ENCODE data around the gene REXO1. TPM values are rescaled to one million over a fixed set of nuclear protein-coding genes. Genes with fewer than 3 reads are reported as not detected.
A peak's percentile ranks its signal among the peaks of the same experiment; 100 is the strongest.

The REXO1 gene
- total and polyA plus RNA-seq, 2 donors, result 7.9 to 20.5 TPM

DNA sequence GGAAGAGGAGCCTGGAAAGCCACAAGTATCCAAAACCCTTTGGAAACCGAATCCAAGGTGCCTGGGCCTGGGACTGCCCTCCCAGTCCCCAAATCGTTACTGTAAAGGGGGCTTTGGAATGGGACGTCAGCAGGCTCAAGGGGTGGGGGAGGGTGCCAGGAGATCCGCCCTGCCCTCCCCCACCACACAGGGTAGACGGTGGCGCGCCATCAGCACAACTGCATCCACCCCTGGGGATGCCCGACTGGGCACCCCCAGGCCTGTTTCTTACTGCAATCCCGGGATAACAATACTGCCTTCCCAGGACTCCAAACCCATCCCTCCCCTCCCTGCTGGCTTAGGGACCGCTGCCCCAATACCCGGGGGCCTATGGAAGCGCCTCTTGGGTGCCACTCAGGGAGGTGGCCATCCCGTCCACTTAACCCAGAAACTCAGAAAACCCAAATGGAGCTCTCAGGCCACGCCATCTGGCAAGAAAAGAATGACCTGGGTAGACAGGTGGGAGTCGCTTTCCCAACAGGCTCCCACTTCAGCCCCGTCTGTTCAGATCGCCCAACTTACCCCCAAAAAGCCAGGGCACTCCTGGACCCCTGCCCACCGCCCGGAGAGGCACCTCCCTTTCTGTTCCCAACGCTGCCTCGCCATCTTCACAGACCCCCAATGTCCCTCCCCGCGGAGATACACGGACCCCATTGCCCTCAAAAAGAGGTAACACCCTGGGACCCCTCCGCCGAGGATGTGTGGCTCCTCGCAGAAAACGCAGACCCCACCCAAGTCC, 12.7 kb upstream of the REXO1 start:
- Histone ChIP-seq H3K4me3 (ENCODE audit: low read depth, low read length) (no peak overlapping the region), H3K27ac (ENCODE audit: low read depth) (no peak overlapping the region), H3K4me1 (ENCODE audit: insufficient read depth) (no peaks in the 10 kb centered on the region), H3K36me3 (ENCODE audit: insufficient read depth) (no peaks in the 10 kb centered on the region)
- no peak for DNase-seq (ENCODE audit: extremely low spot score)
- 50% methylated on average over 28 of the region's 28 CpGs for WGBS

DNA sequence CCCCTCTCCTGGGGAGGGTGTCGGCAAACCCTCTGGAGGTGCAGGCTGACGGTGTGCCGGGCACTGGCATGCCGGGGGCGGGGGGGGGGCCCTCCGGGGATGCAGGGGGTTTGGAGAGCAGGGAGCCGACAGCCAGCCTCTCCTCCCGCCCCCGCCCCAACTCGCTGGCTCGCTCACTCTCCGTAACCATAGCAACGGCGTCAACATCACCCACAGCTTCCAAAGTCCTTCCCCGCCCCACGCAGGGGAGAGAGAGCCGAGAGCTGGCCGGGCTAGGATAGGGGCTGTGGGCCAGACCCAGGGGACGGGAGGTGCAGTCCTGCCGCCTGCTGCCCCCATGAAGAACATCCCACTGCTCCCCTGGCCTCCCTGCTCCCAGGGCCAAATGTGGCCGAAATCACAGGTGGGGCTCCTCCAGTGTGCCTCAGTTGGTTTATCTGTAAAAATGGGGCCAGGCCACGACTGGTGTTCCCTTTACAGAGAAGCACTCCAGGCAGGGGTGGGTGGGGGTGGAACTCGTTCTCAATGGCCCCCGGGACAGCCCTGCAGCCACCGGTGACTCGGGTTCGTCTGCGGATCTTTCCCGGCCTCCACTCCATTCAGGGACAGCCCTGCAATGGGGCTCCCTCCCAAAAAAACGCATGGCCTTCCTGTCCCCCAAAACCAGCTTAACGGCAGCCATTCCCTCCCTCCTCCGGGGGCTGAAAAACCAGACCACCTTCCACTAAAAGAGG, 11.9 kb upstream of the REXO1 start:
- 18% methylated on average over 32 of the region's 32 CpGs for WGBS
- no peak for DNase-seq (ENCODE audit: extremely low spot score)
- H3K4me3 ChIP-seq (ENCODE audit: low read depth, low read length), result no peak overlapping the region
- no peaks in the 10 kb centered on the region for H3K4me1 ChIP-seq (ENCODE audit: insufficient read depth)
- no peak overlapping the region for H3K27ac ChIP-seq (ENCODE audit: low read depth)
- H3K36me3 ChIP-seq (ENCODE audit: insufficient read depth), result no peaks in the 10 kb centered on the region

DNA sequence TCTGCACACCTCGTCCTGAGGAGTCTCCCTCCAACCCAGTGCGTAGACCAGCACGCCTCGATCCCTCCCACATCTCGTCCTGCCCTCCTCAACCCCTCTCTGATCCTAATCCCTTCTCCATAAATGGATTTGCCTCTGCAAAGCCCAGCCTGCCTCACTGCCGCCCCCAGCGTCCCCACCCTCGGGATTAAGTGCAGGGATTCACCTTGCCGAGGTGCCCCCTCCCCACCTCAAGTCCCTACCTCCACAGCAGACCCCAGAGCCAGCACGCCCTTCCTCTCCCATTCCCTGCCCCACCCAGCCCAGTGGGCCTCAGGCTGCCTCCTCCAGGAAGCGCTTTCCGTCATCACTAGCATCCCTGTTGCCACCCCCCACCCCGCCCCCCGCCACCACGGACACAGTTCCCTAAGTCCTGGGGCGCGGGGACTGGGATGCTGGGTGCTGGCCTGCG, 11.1 kb upstream of the REXO1 start:
- no peak overlapping the region for H3K27ac ChIP-seq (ENCODE audit: low read depth)
- no peaks in the 10 kb centered on the region for H3K4me1 ChIP-seq (ENCODE audit: insufficient read depth)

GRCh38 chr19:1858412-1859081, 10.3 kb upstream of the REXO1 start:
- H3K4me3 ChIP-seq (ENCODE audit: low read depth, low read length), result no peak overlapping the region
- H3K36me3 ChIP-seq (ENCODE audit: insufficient read depth), result no peaks in the 10 kb centered on the region
- DNase-seq (ENCODE audit: extremely low spot score), result no peak
- no peak overlapping the region for H3K27ac ChIP-seq (ENCODE audit: low read depth)
- WGBS, result 63% methylated on average over 10 of the region's 10 CpGs
- no peaks in the 10 kb centered on the region for H3K4me1 ChIP-seq (ENCODE audit: insufficient read depth)

More for the DNA sequence above, 11.1 kb upstream of the REXO1 start:
- WGBS, result 39% methylated on average over 18 of the region's 18 CpGs
- DNase-seq (ENCODE audit: extremely low spot score), result no peak
- no peak overlapping the region for H3K4me3 ChIP-seq (ENCODE audit: low read depth, low read length)
- no peaks in the 10 kb centered on the region for H3K36me3 ChIP-seq (ENCODE audit: insufficient read depth)

DNA sequence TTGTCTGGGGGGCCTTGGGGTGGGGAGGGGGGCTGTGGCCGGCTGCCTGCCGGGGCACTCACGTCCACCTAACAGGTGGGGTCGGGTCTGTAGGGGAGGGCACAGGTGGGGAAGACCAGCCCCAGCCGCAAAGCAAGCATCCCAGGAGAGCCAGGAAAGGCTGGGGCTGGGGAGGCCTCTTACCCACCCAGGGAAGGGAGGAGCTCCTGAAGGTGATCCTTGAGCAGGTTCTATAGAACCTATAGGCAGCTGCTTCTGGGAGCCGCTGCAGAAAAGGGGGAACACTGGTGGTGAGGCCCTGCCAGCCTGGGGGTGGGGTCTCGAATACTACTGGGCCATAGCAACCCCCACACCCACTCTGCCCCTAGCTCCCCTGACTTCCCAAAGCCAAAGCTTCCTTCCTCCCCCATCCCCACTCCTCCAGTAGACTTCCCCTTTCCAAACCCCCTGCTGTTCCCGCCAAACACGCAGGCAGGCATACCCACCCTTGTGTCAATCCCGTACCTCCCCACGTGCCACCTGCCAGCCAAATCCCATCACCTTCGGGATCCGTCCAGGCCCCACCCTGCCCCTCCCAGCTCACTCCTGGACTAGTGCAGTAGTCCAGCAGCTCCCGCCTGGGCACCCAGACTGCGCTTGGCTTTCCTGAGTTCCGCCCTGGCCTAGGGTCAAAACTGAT, 9.5 kb upstream of the REXO1 start:
- Histone ChIP-seq H3K4me3 (ENCODE audit: low read depth, low read length) (no peak overlapping the region), H3K36me3 (ENCODE audit: insufficient read depth) (no peaks in the 10 kb centered on the region), H3K27ac (ENCODE audit: low read depth) (peak overlapping the region; percentile 47), H3K4me1 (ENCODE audit: insufficient read depth) (no peaks in the 10 kb centered on the region)
- 49% methylated on average over 16 of the region's 16 CpGs for WGBS
- no peak for DNase-seq (ENCODE audit: extremely low spot score)

- WGBS, result 3% methylated on average over 71 of the region's 73 CpGs
- DNase-seq (ENCODE audit: extremely low spot score), result no peak
- Histone ChIP-seq H3K27ac (ENCODE audit: low read depth) (peak overlapping the region; percentile 57), H3K4me1 (ENCODE audit: insufficient read depth) (peaks cover 1% of the 10 kb centered on the region), H3K36me3 (ENCODE audit: insufficient read depth) (no peaks in the 10 kb centered on the region), H3K4me3 (ENCODE audit: low read depth, low read length) (peak overlapping the region; percentile 34)
These were observed 8.7 kb upstream of the REXO1 start for GRCh38 chr19:1856698-1857603.

- Histone ChIP-seq H3K4me3 (ENCODE audit: low read depth, low read length) (peak overlapping the region; percentile 34), H3K36me3 (ENCODE audit: insufficient read depth) (no peaks in the 10 kb centered on the region), H3K4me1 (ENCODE audit: insufficient read depth) (peaks cover 3% of the 10 kb centered on the region), H3K27ac (ENCODE audit: low read depth) (peak overlapping the region; percentile 72)
- WGBS, result 47% methylated on average over 6 of the region's 6 CpGs
- DNase-seq (ENCODE audit: extremely low spot score), result no peak
These were observed 8.0 kb upstream of the REXO1 start for GRCh38 chr19:1856345-1856697.

DNA sequence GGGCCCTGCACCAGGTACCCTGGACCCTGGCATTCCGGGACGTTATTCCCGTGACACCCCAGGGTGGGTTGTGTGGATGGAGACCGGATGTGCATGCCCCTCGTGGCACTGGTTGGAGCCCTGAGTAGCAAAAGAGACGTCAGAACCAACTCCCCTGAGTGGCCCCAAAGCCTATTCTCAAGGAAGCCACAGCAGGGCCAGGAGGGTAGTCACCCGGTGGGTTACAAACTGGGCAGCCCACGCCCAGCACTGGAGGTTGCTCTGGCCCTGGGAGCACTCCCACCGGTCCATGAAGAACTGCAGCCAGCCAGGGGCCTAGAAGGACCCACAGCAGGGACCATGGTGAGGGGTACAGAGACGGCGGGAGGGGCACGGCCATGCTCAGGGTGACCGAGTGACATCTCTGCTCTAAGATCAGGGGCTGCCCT, 7.6 kb upstream of the REXO1 start:
- H3K36me3 ChIP-seq (ENCODE audit: insufficient read depth), result no peaks in the 10 kb centered on the region
- peaks cover 3% of the 10 kb centered on the region for H3K4me1 ChIP-seq (ENCODE audit: insufficient read depth)
- H3K27ac ChIP-seq (ENCODE audit: low read depth), result peak overlapping the region; percentile 72
- WGBS, result 30% methylated on average over 13 of the region's 13 CpGs
- no peak overlapping the region for H3K4me3 ChIP-seq (ENCODE audit: low read depth, low read length)
- DNase-seq (ENCODE audit: extremely low spot score), result no peak

DNA sequence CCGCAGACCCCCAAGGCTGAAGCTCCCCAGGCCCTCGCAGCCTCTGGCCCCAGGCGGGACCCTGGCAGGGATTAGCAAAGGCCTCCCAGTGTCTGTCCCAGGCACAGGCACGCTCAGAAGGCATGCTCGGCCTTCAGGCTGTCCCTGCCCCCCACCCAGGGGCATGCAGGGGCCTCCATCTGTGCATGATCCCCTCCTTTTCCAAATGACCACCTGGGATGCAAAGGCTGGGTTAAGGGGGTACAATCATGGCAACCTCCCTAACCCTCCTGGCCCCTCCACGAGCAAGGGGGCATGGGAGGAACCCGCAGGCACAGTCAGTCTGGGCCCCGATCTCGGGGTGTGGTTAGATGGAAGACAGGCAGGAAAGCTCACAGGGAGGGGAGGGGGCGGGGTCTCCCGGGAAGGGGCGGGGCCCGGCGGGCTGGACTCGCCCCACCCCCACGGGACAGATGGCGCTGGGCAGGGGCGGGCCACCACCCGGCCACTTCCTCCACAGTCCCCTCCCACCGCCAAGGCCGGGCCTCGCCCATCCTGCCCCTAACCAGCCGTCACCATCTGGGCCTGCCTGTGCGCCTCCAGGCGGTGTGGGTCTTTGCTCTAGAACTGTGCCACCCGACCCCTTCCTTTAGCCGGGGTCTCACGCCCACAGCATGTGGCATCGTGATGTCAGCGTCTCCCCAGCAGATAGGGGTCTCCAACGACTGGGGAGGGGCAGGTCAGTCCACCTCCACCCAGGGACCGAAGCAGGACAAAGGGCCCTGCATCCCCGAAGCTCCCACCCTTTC, 7.0 kb upstream of the REXO1 start:
- WGBS, result 14% methylated on average over 33 of the region's 33 CpGs
- DNase-seq (ENCODE audit: extremely low spot score), result no peak
- Histone ChIP-seq H3K27ac (ENCODE audit: low read depth) (peak overlapping the region; percentile 72), H3K4me3 (ENCODE audit: low read depth, low read length) (no peak overlapping the region), H3K36me3 (ENCODE audit: insufficient read depth) (no peaks in the 10 kb centered on the region), H3K4me1 (ENCODE audit: insufficient read depth) (peaks cover 3% of the 10 kb centered on the region)

DNA sequence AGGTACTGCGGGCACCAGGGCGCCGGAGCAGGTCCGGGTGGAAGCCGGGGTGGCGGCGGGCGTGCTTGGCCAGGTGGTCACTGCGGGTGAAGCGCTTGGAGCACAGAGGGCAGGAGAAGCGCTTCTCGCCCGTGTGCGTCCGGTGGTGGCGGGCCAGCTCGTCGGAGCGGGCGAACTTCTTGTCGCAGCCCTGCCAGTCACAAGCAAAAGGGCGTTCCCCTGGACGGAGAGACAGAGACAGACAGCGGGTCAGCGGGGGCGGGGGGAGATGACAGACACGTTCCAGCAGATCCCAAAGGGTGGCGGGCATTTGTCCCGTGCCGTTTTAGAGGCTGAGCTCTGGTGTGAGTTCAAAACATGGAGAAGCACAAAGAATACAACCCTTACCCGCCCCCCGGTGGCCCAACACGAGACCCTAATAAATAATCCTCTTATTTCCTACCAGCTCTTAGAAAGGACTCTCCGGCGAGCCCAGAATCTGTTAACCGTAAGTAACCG, 6.3 kb upstream of the REXO1 start:
- Histone ChIP-seq H3K27ac (ENCODE audit: low read depth) (no peak overlapping the region), H3K4me1 (ENCODE audit: insufficient read depth) (peaks cover 3% of the 10 kb centered on the region), H3K4me3 (ENCODE audit: low read depth, low read length) (no peak overlapping the region), H3K36me3 (ENCODE audit: insufficient read depth) (no peaks in the 10 kb centered on the region)
- DNase-seq (ENCODE audit: extremely low spot score), result no peak
- WGBS, result 76% methylated on average over 37 of the region's 37 CpGs

DNA sequence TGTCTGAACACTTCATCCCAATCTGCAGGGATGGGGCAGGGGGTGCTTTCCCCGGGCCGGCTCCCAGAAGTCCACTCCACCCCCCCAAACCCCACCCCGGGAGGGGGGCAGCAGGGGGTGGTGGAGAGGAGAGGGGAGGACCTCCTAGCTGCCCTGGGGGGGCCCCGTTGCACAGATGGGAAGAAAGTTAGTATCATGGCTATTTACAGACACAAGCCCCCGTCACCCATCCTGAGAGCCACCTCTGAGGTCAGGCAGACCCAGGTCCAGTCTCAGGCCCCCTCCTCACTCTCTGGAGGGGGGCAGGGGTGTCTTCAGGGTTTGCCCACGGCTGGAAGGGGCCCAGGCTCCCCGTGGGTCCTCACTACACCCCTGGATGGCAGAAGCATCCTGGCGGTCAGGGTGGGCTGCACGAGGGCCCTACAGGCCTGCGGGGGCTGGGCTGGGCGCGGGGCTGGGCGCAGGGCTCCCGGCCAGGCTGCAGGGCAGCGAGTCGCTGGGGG, 5.8 kb upstream of the REXO1 start:
- H3K4me1 ChIP-seq (ENCODE audit: insufficient read depth), result peaks cover 3% of the 10 kb centered on the region
- no peak overlapping the region for H3K27ac ChIP-seq (ENCODE audit: low read depth)
- no peak overlapping the region for H3K4me3 ChIP-seq (ENCODE audit: low read depth, low read length)
- no peaks in the 10 kb centered on the region for H3K36me3 ChIP-seq (ENCODE audit: insufficient read depth)
- 75% methylated on average over 16 of the region's 16 CpGs for WGBS
- no peak for DNase-seq (ENCODE audit: extremely low spot score)

All from urinary bladder (tissue), 4 donors.